ENCODE measurements around the gene ZNF232. TPM values are rescaled to one million over a fixed set of nuclear protein-coding genes. Genes with fewer than 3 reads are reported as not detected.
"Not testable (repeated sequence)": the region's sequence is repeated elsewhere in the genome, so short reads cannot be mapped to it uniquely, and the experiment has no call there.

Gene ZNF232
- polyA plus RNA-seq (2013, experiment 1 of 2): 38.7 TPM
- 37.8 TPM for polyA plus RNA-seq (2013, experiment 2 of 2)

DNA sequence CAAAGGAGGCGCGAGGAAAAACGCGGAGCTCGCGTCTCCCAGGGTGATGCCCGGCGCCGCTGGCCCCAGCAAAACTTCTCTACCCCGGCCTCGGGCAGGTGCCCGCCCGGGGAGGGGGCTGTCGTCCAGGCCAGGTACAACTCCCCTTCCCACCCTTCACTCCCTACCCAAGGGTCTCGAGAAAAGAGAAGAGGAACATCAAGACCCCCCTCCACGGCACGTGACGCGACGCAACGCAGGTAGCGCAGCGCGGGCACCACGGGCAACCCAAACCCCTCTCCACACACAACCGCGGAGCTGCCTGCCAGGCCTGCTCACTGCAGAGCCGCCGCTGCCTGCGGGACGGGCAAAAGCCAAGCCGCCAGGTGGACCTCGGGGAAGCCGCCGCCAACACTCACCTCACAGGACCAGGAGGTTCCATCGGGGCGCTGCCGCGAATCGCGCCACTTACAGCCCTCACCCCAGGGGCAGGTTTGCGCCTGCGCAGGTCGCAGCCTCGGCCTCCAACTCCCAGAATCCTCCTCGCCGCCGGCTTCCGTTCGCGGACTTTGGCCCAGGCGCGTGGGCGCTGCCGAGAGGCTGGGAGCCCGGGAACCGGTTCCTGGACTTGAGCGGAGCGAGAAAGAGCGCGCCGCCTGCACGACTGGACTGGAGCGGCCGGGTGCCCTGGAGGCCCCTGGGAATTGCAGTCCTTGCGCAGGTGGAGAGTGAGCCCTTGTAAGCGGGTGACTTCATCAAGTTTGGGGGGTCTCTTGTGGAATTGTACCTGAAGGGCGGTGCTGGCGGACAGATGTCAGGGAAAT, at the start of gene ZNF232:
Gene ZNF232 (minus strand): TSS at position 477 of the 803 bp plus-strand sequence. CDS start 56 bp downstream, at position 421.
- Histone ChIP-seq H3K9ac (ENCODE audit: low read length) (peak within 1 kb of the TSS; percentile 89), H2BK5ac (ENCODE audit: low read length) (peak within 1 kb of the TSS; percentile 27), H4K5ac (ENCODE audit: low read length) (no peak within 1 kb of the TSS), H2BK120ac (ENCODE audit: low read depth, low read length) (no peak within 1 kb of the TSS), H2BK15ac (replicated peaks; ENCODE audit: low read depth) (no peak within 1 kb of the TSS), H3K4me1 (ENCODE audit: control insufficient read depth, low read depth, low read length) (no peaks in the 10 kb centered on the region), H3K36me3 (ENCODE audit: control insufficient read depth, insufficient read depth, low read length) (peaks cover 8% of the 10 kb centered on the region), H3K4ac (ENCODE audit: low read depth, low read length) (peak within 1 kb of the TSS; percentile 44), H3K27ac (ENCODE audit: low read depth, low read length) (peak within 1 kb of the TSS; percentile 73), H3K27me3 (ENCODE audit: insufficient read depth, low read length, poor library complexity) (no peaks in the 10 kb centered on the region), H4K8ac (ENCODE audit: low read depth, low read length) (peak within 1 kb of the TSS; percentile 41), H3K4me3 (ENCODE audit: low read length) (peak within 1 kb of the TSS; percentile 75), H3K18ac (ENCODE audit: low read length) (peak within 1 kb of the TSS; percentile 39), H3K79me2 (ENCODE audit: control insufficient read depth, insufficient read depth, low read length) (peaks cover 1% of the 10 kb centered on the region), H2AK5ac (ENCODE audit: low read length) (no peak within 1 kb of the TSS), H3K23ac (ENCODE audit: low read length) (no peak within 1 kb of the TSS), H3K56ac (ENCODE audit: low read length) (peak within 1 kb of the TSS; percentile 92), H3K79me1 (ENCODE audit: low read length) (peaks cover 5% of the 10 kb centered on the region), H3K4me2 (ENCODE audit: low read length) (peak within 1 kb of the TSS; percentile 86)
- no CpG with 5 or more reads among the region's 69 CpGs for WGBS (ENCODE audit: extremely low coverage, insufficient coverage, low lambda C conversion rate)
- peak; percentile 97 for DNase-seq

DNA sequence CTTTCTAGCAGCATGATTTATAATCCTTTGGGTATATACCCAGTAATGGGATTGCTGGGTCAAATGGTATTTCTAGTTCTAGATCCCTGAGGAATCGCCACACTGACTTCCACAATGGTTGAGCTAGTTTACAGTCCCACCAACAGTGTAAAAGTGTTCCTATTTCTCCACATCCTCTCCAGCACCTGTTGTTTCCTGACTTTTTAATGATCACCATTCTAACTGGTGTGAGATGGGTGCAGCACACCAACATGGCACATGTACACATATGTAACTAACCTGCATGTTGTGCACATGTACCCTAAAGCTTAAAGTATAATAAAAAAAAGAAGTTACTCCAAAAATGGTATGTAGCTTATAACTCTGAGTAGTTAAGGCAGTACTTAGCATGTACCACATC, 49.0 kb upstream of the ZNF232 start:
- H2BK15ac ChIP-seq (replicated peaks; ENCODE audit: low read depth); H3K18ac ChIP-seq (ENCODE audit: low read length); H4K5ac ChIP-seq (ENCODE audit: low read length); H3K4me3 ChIP-seq (ENCODE audit: low read length); H3K4me2 ChIP-seq (ENCODE audit: low read length); DNase-seq; H4K8ac ChIP-seq (ENCODE audit: low read depth, low read length); H3K27ac ChIP-seq (ENCODE audit: low read depth, low read length); H3K36me3 ChIP-seq (ENCODE audit: control insufficient read depth, insufficient read depth, low read length); H2AK5ac ChIP-seq (ENCODE audit: low read length); H3K4me1 ChIP-seq (ENCODE audit: control insufficient read depth, low read depth, low read length); H2BK120ac ChIP-seq (ENCODE audit: low read depth, low read length); H3K23ac ChIP-seq (ENCODE audit: low read length); H3K9ac ChIP-seq (ENCODE audit: low read length); H2BK5ac ChIP-seq (ENCODE audit: low read length); H3K56ac ChIP-seq (ENCODE audit: low read length); H3K79me2 ChIP-seq (ENCODE audit: control insufficient read depth, insufficient read depth, low read length); H3K27me3 ChIP-seq (ENCODE audit: insufficient read depth, low read length, poor library complexity); H3K4ac ChIP-seq (ENCODE audit: low read depth, low read length); H3K79me1 ChIP-seq (ENCODE audit: low read length): not testable (repeated sequence)
- no CpG with 5 or more reads among the region's 1 CpG for WGBS (ENCODE audit: extremely low coverage, insufficient coverage, low lambda C conversion rate)

DNA sequence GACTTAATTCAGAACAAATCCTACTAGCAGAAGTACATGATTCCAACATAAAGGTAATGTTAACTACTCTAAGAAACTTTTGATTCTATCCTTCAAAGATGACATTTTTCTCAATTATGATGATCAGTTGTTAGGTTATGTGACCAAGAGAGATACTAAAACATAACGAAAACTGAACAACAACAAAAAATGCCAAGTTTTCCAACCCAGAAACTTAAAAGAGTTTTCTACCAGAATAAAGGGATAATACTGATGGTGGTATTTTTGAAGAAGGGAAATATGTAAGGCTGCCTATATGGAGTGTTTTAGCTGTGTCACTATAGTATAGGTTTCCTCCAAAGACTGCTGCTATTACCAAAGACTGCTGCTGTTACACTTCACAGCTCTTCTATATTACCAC, 34.4 kb upstream of the ZNF232 start:
- not testable (repeated sequence) for H3K18ac ChIP-seq (ENCODE audit: low read length); H2BK15ac ChIP-seq (replicated peaks; ENCODE audit: low read depth); H3K27ac ChIP-seq (ENCODE audit: low read depth, low read length); H3K4ac ChIP-seq (ENCODE audit: low read depth, low read length); H3K36me3 ChIP-seq (ENCODE audit: control insufficient read depth, insufficient read depth, low read length); H4K8ac ChIP-seq (ENCODE audit: low read depth, low read length); H2BK5ac ChIP-seq (ENCODE audit: low read length); H2BK120ac ChIP-seq (ENCODE audit: low read depth, low read length); H3K9ac ChIP-seq (ENCODE audit: low read length); H3K56ac ChIP-seq (ENCODE audit: low read length); H3K4me2 ChIP-seq (ENCODE audit: low read length); H2AK5ac ChIP-seq (ENCODE audit: low read length); H3K23ac ChIP-seq (ENCODE audit: low read length); H3K27me3 ChIP-seq (ENCODE audit: insufficient read depth, low read length, poor library complexity); H3K4me3 ChIP-seq (ENCODE audit: low read length); DNase-seq; H3K79me2 ChIP-seq (ENCODE audit: control insufficient read depth, insufficient read depth, low read length); H3K4me1 ChIP-seq (ENCODE audit: control insufficient read depth, low read depth, low read length); H4K5ac ChIP-seq (ENCODE audit: low read length); H3K79me1 ChIP-seq (ENCODE audit: low read length)
- no CpG with 5 or more reads among the region's 1 CpG for WGBS (ENCODE audit: extremely low coverage, insufficient coverage, low lambda C conversion rate)

DNA sequence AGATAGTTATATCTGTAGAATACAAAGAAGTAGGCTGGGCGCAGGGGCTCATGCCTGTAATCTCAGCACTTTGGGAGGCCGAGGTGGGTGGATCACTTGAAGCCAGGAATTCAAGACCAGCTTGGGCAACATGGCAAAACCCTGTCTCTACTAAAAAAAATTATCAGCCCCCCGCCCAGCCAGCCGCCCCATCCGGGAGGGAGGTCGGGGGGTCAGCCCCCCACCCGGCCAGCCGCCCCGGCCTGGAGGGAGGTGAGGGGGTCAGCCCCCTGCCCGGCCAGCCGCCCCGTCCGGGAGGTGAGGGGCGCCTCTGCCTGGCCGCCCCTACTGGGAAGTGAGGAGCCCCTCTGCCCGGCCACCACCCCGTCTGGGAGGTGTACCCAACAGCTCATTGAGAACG, 31.2 kb upstream of the ZNF232 start:
- H4K5ac ChIP-seq (ENCODE audit: low read length); H3K4me3 ChIP-seq (ENCODE audit: low read length); H2BK120ac ChIP-seq (ENCODE audit: low read depth, low read length); H2BK15ac ChIP-seq (replicated peaks; ENCODE audit: low read depth); H3K36me3 ChIP-seq (ENCODE audit: control insufficient read depth, insufficient read depth, low read length); DNase-seq; H3K27me3 ChIP-seq (ENCODE audit: insufficient read depth, low read length, poor library complexity); H3K79me2 ChIP-seq (ENCODE audit: control insufficient read depth, insufficient read depth, low read length); H2BK5ac ChIP-seq (ENCODE audit: low read length); H3K9ac ChIP-seq (ENCODE audit: low read length); H4K8ac ChIP-seq (ENCODE audit: low read depth, low read length); H3K4me2 ChIP-seq (ENCODE audit: low read length); H2AK5ac ChIP-seq (ENCODE audit: low read length); H3K56ac ChIP-seq (ENCODE audit: low read length); H3K27ac ChIP-seq (ENCODE audit: low read depth, low read length); H3K4ac ChIP-seq (ENCODE audit: low read depth, low read length); H3K79me1 ChIP-seq (ENCODE audit: low read length); H3K18ac ChIP-seq (ENCODE audit: low read length); H3K4me1 ChIP-seq (ENCODE audit: control insufficient read depth, low read depth, low read length); H3K23ac ChIP-seq (ENCODE audit: low read length): not testable (repeated sequence)
- WGBS (ENCODE audit: extremely low coverage, insufficient coverage, low lambda C conversion rate): no CpG with 5 or more reads among the region's 18 CpGs

GRCh38 chr17:5139458-5139732, 27.7 kb upstream of the ZNF232 start:
- Histone ChIP-seq H3K79me2 (ENCODE audit: control insufficient read depth, insufficient read depth, low read length) (no peaks in the 10 kb centered on the region), H2AK5ac (ENCODE audit: low read length) (no peak overlapping the region), H2BK5ac (ENCODE audit: low read length) (no peak overlapping the region), H3K4me3 (ENCODE audit: low read length) (no peak overlapping the region), H3K18ac (ENCODE audit: low read length) (no peak overlapping the region), H3K4me2 (ENCODE audit: low read length) (no peak overlapping the region), H3K56ac (ENCODE audit: low read length) (no peak overlapping the region), H2BK15ac (replicated peaks; ENCODE audit: low read depth) (no peak overlapping the region), H3K27me3 (ENCODE audit: insufficient read depth, low read length, poor library complexity) (no peaks in the 10 kb centered on the region), H3K4ac (ENCODE audit: low read depth, low read length) (no peak overlapping the region), H3K27ac (ENCODE audit: low read depth, low read length) (no peak overlapping the region), H3K9ac (ENCODE audit: low read length) (no peak overlapping the region), H3K23ac (ENCODE audit: low read length) (no peak overlapping the region), H3K79me1 (ENCODE audit: low read length) (no peaks in the 10 kb centered on the region), H4K8ac (ENCODE audit: low read depth, low read length) (no peak overlapping the region), H4K5ac (ENCODE audit: low read length) (no peak overlapping the region), H2BK120ac (ENCODE audit: low read depth, low read length) (no peak overlapping the region), H3K36me3 (ENCODE audit: control insufficient read depth, insufficient read depth, low read length) (no peaks in the 10 kb centered on the region), H3K4me1 (ENCODE audit: control insufficient read depth, low read depth, low read length) (no peaks in the 10 kb centered on the region)
- no CpG with 5 or more reads among the region's 5 CpGs for WGBS (ENCODE audit: extremely low coverage, insufficient coverage, low lambda C conversion rate)
- no peak for DNase-seq
